Thymus (tissue), 11 donors: ENCODE measurements around the gene B3GNT5. TPM values are rescaled to one million over a fixed set of nuclear protein-coding genes. Genes with fewer than 3 reads are reported as not detected.

Experiments used
- DNase-seq, 9 donors: peaks; one replicate each; pipeline ENCODE4 v3.0.0-alpha.2; 2013; ENCODE audit warnings: low spot score in 9 of 9, low read depth in 6 of 9, missing footprints in 1 of 9
- H3K27ac ChIP-seq, 2 donors: one replicate each; pipeline ENCODE4 v1.5.1; 2013; ENCODE audit warnings: control low read depth in 1 of 2, low read depth in 1 of 2, low read length in 1 of 2, mild to moderate bottlenecking in 1 of 2, moderate library complexity in 1 of 2
- H3K27me3 ChIP-seq, 2 donors: one replicate each; pipeline ENCODE4 v1.5.1; 2013; ENCODE audit warnings: low read length in 1 of 2; ENCODE audit not compliant: control insufficient read depth in 2 of 2, insufficient read depth in 1 of 2
- H3K36me3 ChIP-seq, 2 donors: one replicate each; pipeline ENCODE4 v1.5.1; 2013; ENCODE audit warnings: low read length in 1 of 2, mild to moderate bottlenecking in 1 of 2, moderate library complexity in 1 of 2; ENCODE audit not compliant: control insufficient read depth in 2 of 2, insufficient read depth in 2 of 2
- H3K4me1 ChIP-seq, 2 donors: one replicate each; pipeline ENCODE4 v1.5.1; 2013; ENCODE audit warnings: low read length in 2 of 2; ENCODE audit not compliant: control insufficient read depth in 2 of 2, insufficient read depth in 2 of 2
- H3K4me3 ChIP-seq, 2 donors: one replicate each; pipeline ENCODE4 v1.5.1; 2013; ENCODE audit warnings: low read length in 2 of 2, control low read depth in 1 of 2, mild to moderate bottlenecking in 1 of 2
- H3K9me3 ChIP-seq, 2 donors: one replicate each; pipeline ENCODE4 v1.5.1; 2013; ENCODE audit warnings: low read length in 1 of 2, mild to moderate bottlenecking in 1 of 2; ENCODE audit not compliant: control insufficient read depth in 2 of 2, insufficient read depth in 1 of 2
- WGBS: extraction: QIAGEN DNeasy Blood & Tissue Kit; methylation state at CpG from one replicate; pipeline ENCODE4 v1.1.7; 2013; 5-methylcytosine and 5-hydroxymethylcytosine counted together
- polyA plus RNA-seq: library from polyadenylated mRNA; stranded (reverse); fragments of 200-250 nt; gene quantifications from one replicate; pipeline ENCODE4 v1.2.3, GENCODE V29; 2013
- total RNA-seq: library from RNA; stranded (reverse); fragments of 120-200 nt; gene quantifications from one replicate; pipeline ENCODE4 v1.2.4, GENCODE V29; 2013
- donor health status: healthy.

B3GNT5 gene
- total and polyA plus RNA-seq, 2 donors: 1.7 to 10.5 TPM

- WGBS: 95% methylated on average over 6 of the region's 6 CpGs
- H3K27ac ChIP-seq: no peak overlapping the region
- H3K4me1 ChIP-seq: no peaks in the 10 kb centered on the region
- H3K36me3 ChIP-seq: no peaks in the 10 kb centered on the region
- H3K4me3 ChIP-seq: no peak overlapping the region
- peaks cover 0 to 7% of the 10 kb centered on the region in 2 donors for H3K9me3 ChIP-seq
- no peak for DNase-seq
- peaks cover 0 to 16% of the 10 kb centered on the region in 2 donors for H3K27me3 ChIP-seq
These were observed 6.0 kb upstream of the B3GNT5 start for GRCh38 chr3:183247011-183247589.

DNA sequence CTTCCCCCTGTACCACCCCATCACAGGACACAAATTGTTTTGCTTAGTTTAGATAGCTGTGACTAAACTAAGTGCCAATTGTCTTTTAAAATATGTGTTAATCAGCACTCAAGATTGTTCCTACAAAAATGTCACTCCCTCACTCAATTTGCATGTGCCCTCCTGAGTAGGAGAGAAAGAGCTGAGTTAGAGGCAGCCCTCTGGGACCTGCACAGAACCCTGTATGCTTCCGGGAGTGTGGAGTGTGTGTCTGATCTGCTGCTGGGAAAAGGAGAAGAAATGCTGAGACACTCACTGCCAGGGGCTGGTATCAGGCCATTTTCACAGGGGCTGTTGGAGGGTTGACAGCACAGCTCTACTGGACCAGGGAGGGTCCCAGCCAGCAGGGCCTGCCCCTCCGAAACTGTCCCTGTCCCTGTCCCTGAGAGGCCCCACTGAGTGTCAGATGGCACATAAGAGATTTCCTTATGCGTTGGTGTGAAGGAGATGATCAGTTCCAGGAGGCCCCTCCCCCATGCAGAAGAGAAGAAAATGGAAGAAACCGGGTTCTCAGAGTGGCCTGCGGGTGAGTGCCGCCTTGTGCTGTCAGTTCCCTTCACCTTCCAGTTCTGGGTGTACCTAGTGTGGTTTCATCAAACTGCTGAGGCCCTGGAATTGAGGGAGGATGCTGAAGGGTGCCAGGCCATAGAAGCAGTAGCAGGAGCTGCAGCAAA, 3.9 kb upstream of the B3GNT5 start:
- 90% methylated on average over 6 of the region's 6 CpGs for WGBS
- Histone ChIP-seq H3K9me3 (peaks cover 1 to 4% of the 10 kb centered on the region in 2 donors), H3K4me1 (peaks cover 7 to 8% of the 10 kb centered on the region in 2 donors), H3K36me3 (no peaks in the 10 kb centered on the region), H3K27ac (no peak overlapping the region), H3K4me3 (no peak overlapping the region), H3K27me3 (peaks cover 16 to 37% of the 10 kb centered on the region in 2 donors)
- DNase-seq: no peak

DNA sequence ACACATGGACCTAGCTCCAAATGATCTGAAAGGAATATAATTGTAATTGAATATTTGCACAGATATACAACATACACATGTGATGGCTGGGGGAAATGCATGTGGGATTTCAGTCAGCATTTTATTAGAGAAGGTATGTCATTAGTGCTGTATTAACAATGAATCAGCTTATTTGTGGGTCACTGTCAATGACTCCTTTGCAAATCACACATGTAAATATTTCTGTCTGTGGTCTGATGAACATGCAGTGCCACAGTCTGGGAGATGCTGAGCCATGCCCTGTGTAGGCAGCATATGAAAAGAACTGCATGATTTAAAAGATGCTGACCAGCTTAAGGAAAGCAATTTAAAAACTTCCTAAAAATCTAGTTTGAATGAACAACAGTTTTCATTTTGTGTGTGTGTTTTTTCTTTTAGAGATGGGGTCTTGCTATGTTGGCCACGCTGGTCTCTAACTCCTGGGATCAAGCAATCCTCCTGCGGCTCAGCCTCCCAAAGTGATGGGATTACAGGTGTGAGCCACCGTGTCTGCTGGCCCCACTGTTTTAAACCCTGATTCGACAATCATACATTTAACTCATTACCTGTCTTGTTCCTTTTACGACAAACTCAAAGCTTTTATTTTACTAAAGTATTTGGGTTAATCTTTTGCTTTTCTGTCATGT, 803 bp upstream of the B3GNT5 start:
- WGBS: 97% methylated on average over 5 of the region's 5 CpGs
- H3K4me1 ChIP-seq: peaks cover 10 to 13% of the 10 kb centered on the region in 2 donors
- no peak overlapping the region for H3K4me3 ChIP-seq

DNA sequence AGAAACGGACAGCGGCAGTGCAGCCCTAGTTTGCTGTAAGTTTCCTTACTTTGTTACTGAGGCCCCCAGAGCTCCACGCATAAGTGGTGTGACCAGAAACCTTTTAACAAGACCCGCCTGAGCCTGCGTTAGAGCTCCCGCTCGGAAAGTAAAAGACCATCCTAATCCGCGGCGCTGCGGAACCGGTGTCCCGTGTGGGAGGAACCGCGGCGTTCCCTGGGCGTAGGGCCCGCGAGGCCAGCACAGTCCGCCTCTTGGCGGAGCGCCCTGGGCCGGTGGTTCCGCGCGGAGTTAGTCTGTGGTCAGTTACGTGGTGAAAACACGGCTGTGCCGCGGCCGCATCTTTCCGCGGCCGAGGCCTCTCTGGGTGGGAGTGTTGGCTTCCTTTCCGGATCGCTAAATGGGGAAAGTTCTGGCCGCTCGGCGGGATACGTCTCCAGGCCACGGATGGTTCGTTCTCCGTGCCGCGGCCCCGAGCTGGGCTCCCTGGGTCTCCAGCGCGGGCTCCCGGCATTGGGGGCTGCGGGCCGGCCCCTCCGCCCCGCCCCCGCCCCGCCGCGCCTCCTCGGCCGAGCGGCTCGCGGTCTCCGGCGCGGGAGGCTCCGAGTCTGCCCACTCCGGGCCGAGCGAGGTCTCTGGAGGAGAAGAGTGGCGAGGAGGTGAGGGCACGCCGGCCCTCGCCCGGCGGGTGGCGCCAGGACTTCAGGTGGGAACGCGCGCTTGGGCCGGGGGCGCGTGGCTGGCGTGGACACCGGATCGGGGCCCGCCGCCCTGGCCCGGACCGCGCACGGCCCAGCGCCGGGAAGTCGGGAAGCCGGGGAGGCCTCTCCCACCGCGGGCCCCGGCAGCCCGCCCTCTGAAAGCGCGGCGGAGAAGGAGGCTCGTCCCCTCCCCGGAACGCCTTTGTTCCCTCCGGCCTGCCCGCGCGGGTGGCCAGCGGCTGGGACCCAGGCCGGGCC, 754 bp downstream of the B3GNT5 start:
- peaks cover 10 to 13% of the 10 kb centered on the region in 2 donors for H3K4me1 ChIP-seq
- H3K27ac ChIP-seq: peak overlapping the region; percentile 70 to 83
- under 1% methylated on average over 111 of the region's 111 CpGs for WGBS
- H3K4me3 ChIP-seq: peak overlapping the region; percentile 50 to 60
- H3K36me3 ChIP-seq: no peaks in the 10 kb centered on the region
- DNase-seq: peak in 2 of 9 donors; percentile 11 to 31
- peaks cover 35 to 57% of the 10 kb centered on the region in 2 donors for H3K27me3 ChIP-seq
- H3K9me3 ChIP-seq: peaks cover 4 to 12% of the 10 kb centered on the region in 2 donors

More for the DNA sequence above, 803 bp upstream of the B3GNT5 start:
- no peak overlapping the region for H3K27ac ChIP-seq
- DNase-seq: no peak
- peaks cover 35 to 57% of the 10 kb centered on the region in 2 donors for H3K27me3 ChIP-seq
- H3K9me3 ChIP-seq: peaks cover 4 to 12% of the 10 kb centered on the region in 2 donors
- no peaks in the 10 kb centered on the region for H3K36me3 ChIP-seq

DNA sequence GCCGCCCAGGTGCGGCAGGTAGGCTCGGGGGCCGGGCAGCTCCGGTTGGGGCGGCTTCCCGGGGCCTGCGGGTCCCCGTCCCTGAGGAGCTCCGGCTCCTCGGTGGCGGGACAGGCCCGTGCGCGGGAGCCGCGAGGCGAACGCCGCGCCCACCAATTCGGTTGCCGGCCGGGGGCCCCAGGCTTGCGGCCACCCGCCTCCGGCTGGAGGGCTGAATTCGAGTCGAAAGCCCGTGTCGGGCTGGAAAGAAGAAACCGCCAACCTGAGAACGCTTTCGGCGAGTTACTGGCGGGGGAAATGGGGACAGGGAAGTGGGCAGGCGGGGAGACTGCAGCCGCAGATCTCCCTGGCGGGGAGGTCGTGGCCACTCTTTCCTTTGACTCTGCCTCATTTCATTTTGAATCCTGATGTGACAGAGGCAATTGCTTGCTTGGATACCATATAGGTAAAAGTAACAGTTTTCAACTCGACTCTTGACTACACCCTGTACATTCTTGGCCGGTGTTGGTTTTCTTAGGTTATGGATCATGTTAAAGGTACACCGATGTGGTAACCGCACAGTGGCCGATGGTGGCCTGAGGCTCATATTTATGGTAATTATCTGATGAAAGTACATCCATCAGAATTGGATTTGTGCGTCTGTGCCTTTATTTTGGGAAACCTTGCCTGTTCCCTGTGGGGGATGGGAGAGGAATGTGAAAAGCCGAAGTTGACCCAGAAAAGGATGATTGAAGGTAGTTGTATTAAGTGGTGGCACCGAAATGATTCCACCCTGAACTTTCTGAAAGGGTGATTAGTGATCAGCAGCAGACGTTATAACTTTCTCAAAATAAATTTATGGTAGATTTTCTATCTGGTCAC, 1.7 kb downstream of the B3GNT5 start:
- Histone ChIP-seq H3K4me1 (peaks cover 10 to 13% of the 10 kb centered on the region in 2 donors), H3K27me3 (peaks cover 35 to 57% of the 10 kb centered on the region in 2 donors), H3K36me3 (no peaks in the 10 kb centered on the region), H3K27ac (peak overlapping the region; percentile 23 to 83), H3K9me3 (peaks cover 4 to 12% of the 10 kb centered on the region in 2 donors), H3K4me3 (peak overlapping the region; percentile 31 to 60)
- peak in 2 of 9 donors; percentile 8 to 24 for DNase-seq
- 13% methylated on average over 49 of the region's 49 CpGs for WGBS

DNA sequence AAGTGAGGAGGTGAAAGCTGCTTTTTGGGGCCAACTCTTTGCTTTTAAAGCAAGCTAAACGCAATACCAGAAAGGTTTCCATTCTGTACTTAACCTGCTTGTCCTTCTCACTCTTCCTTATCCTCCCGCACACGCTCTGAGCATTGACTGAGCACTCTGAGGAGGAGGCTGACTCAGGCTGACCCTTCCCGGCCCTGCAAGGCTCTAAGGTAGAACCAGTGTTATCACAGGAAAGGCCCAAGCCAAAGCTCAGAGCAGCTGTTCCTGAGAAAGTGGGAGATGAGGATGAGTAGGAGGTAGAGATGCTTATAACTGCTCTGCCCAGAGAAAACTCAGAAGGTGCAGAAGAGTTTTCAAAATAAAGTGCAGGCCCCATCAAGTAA, 2.3 kb downstream of the B3GNT5 start:
- peaks cover 4 to 12% of the 10 kb centered on the region in 2 donors for H3K9me3 ChIP-seq
- H3K27me3 ChIP-seq: peaks cover 35 to 57% of the 10 kb centered on the region in 2 donors
- no peaks in the 10 kb centered on the region for H3K36me3 ChIP-seq
- no peak overlapping the region for H3K27ac ChIP-seq
- WGBS: 98% methylated on average over 4 of the region's 4 CpGs
- H3K4me3 ChIP-seq: no peak overlapping the region
- peaks cover 10 to 13% of the 10 kb centered on the region in 2 donors for H3K4me1 ChIP-seq
- no peak for DNase-seq

DNA sequence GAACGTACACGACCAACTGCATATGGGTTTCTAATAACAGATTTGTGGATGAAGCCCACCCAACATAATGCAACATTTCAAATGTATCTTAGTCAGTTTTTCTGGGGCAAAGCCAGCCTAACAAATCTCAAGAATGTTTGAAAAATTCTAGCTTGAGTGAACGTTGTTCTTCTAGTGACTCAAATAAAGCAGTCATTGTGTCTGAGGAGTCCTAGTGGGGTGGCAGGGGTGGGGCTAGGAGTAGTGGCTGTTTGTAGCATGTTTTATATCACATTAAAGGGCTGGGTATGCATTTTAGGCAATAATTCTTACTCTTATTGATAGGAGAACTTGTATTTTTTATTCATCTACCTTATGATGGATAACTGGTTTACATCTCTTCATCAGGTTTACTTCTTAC, 6.0 kb downstream of the B3GNT5 start:
- H3K4me3 ChIP-seq: no peak overlapping the region
- H3K27me3 ChIP-seq: peaks cover 20 to 21% of the 10 kb centered on the region in 2 donors
- WGBS: 97% methylated on average over 3 of the region's 3 CpGs
- no peak overlapping the region for H3K27ac ChIP-seq
- peaks cover 2 to 6% of the 10 kb centered on the region in 2 donors for H3K4me1 ChIP-seq
- DNase-seq: no peak
- H3K9me3 ChIP-seq: peaks cover 3 to 8% of the 10 kb centered on the region in 2 donors
- H3K36me3 ChIP-seq: no peaks in the 10 kb centered on the region

- 91% methylated on average over 2 of the region's 2 CpGs for WGBS
- no peak overlapping the region for H3K4me3 ChIP-seq
- H3K9me3 ChIP-seq: peaks cover 3 to 7% of the 10 kb centered on the region in 2 donors
- H3K27ac ChIP-seq: no peak overlapping the region
- no peak for DNase-seq
- H3K4me1 ChIP-seq: peaks cover under 1% of the 10 kb centered on the region in 2 donors
- no peaks in the 10 kb centered on the region for H3K36me3 ChIP-seq
- peaks cover 14 to 16% of the 10 kb centered on the region in 2 donors for H3K27me3 ChIP-seq
These were observed 6.6 kb downstream of the B3GNT5 start for GRCh38 chr3:183259621-183260020.
